WTC11 (cell line): ENCODE results near the gene OR2W3. TPM values are rescaled to one million over a fixed set of nuclear protein-coding genes. Genes with fewer than 3 reads are reported as not detected.

Experiments used
- ATAC-seq: fragments of 200-7000 bp; cut with Tn5 transposase; 2 replicates; pipeline ENCODE4 v1.10.0; 2021; ENCODE audit warnings: mild to moderate bottlenecking, moderate library complexity
- CTCF ChIA-PET: fragments of 300-600 bp; sonication (Branson Sonifier 250); formaldehyde crosslinking; loops from one replicate; lab custom pipeline; 2021; ENCODE audit warnings: antibody characterized with exemption; lab: Charles Lee
- POLR2A ChIA-PET: fragments of 350-600 bp; sonication (Branson Sonifier 250); formaldehyde crosslinking; loops from one replicate; lab custom pipeline; 2021; ENCODE audit warnings: antibody characterized with exemption; lab: Charles Lee
- DNase-seq: peaks from one replicate; pipeline ENCODE4 v3.0.0; 2021; ENCODE audit warnings: low spot score
- H3K27ac Mint-ChIP-seq: 2 replicates; pipeline ENCODE4 v1.8.0; 2021; ENCODE audit warnings: mixed read lengths
- H3K27me3 Mint-ChIP-seq: 2 replicates; pipeline ENCODE4 v1.8.0; 2021; ENCODE audit warnings: low read depth, mild to moderate bottlenecking, moderate library complexity, mixed read lengths
- H3K36me3 Mint-ChIP-seq: 2 replicates; pipeline ENCODE4 v1.8.0; 2021; ENCODE audit warnings: mixed read lengths
- H3K4me1 Mint-ChIP-seq: 2 replicates; pipeline ENCODE4 v1.8.0; 2022; ENCODE audit warnings: mixed read lengths
- H3K4me3 Mint-ChIP-seq: 2 replicates; pipeline ENCODE4 v1.8.0; 2021; ENCODE audit warnings: mild to moderate bottlenecking, moderate library complexity, mixed read lengths
- H3K9me3 Mint-ChIP-seq: 2 replicates; pipeline ENCODE4 v1.8.0; 2021; ENCODE audit warnings: mixed read lengths
- ATF1 ChIP-seq: sonication (generic); formaldehyde crosslinking; IDR thresholded peaks from 2 replicates; pipeline ENCODE4 v1.8.1; 2023; ENCODE audit warnings: mild to moderate bottlenecking, moderate library complexity, missing genetic modification reagents
- CBFB ChIP-seq: sonication (generic); formaldehyde crosslinking; IDR thresholded peaks from 2 replicates; pipeline ENCODE4 v1.8.1; 2022; ENCODE audit warnings: mild to moderate bottlenecking, low read depth, missing genetic modification reagents
- FOXP4 ChIP-seq: sonication (generic); formaldehyde crosslinking; IDR thresholded peaks from 2 replicates; pipeline ENCODE4 v1.8.0; 2022; ENCODE audit warnings: mild to moderate bottlenecking, missing genetic modification reagents
- GABPB1 ChIP-seq: sonication (generic); formaldehyde crosslinking; IDR thresholded peaks from 2 replicates; pipeline ENCODE4 v1.8.1; 2023; ENCODE audit warnings: mild to moderate bottlenecking, missing genetic modification reagents
- JAZF1 ChIP-seq: fragments of 250-450 bp; sonication (Bioruptor Pico); IDR thresholded peaks from 2 replicates; pipeline ENCODE4 v1.9.0; 2021; ENCODE audit warnings: moderate library complexity, mild to moderate bottlenecking, inconsistent platforms
- NFATC4 ChIP-seq: fragments of 250-450 bp; sonication (Bioruptor Pico); IDR thresholded peaks from 2 replicates; pipeline ENCODE4 v1.9.0; 2021; ENCODE audit warnings: mild to moderate bottlenecking
- NR1H2 ChIP-seq: sonication (generic); formaldehyde crosslinking; IDR thresholded peaks from 2 replicates; pipeline ENCODE4 v1.9.0; 2021; ENCODE audit warnings: mild to moderate bottlenecking, moderate library complexity, missing genetic modification reagents
- NR3C1 ChIP-seq: sonication (generic); formaldehyde crosslinking; conservative IDR thresholded peaks from 2 replicates; pipeline ENCODE4 v1.8.1; 2023; ENCODE audit warnings: low read depth, mild to moderate bottlenecking, missing genetic modification reagents
- RORB ChIP-seq: fragments of 250-450 bp; sonication (Bioruptor Pico); IDR thresholded peaks from 2 replicates; pipeline ENCODE4 v1.9.0; 2021; ENCODE audit warnings: mild to moderate bottlenecking
- SOX15 ChIP-seq: fragments of 250-450 bp; sonication (Bioruptor Pico); IDR thresholded peaks from 2 replicates; pipeline ENCODE4 v1.9.0; 2021; ENCODE audit warnings: mild to moderate bottlenecking
- SP1 ChIP-seq: sonication (generic); formaldehyde crosslinking; conservative IDR thresholded peaks from 2 replicates; pipeline ENCODE4 v1.8.1; 2022; ENCODE audit warnings: missing genetic modification reagents
- TEAD1 ChIP-seq: sonication (generic); formaldehyde crosslinking; IDR thresholded peaks from 2 replicates; pipeline ENCODE4 v1.8.0; 2022; ENCODE audit warnings: mild to moderate bottlenecking, missing genetic modification reagents
- ZBTB21 ChIP-seq: sonication (generic); formaldehyde crosslinking; IDR thresholded peaks from 2 replicates; pipeline ENCODE4 v1.8.1; 2023; ENCODE audit warnings: mild to moderate bottlenecking, missing genetic modification reagents, borderline replicate concordance
- ZBTB43 ChIP-seq: sonication (generic); formaldehyde crosslinking; IDR thresholded peaks from 2 replicates; pipeline ENCODE4 v1.8.1; 2023; ENCODE audit warnings: mild to moderate bottlenecking, missing genetic modification reagents
- ZMAT4 ChIP-seq: fragments of 250-450 bp; sonication (Bioruptor Pico); IDR thresholded peaks from 2 replicates; pipeline ENCODE4 v1.9.0; 2021; ENCODE audit warnings: mild to moderate bottlenecking
- ZNF121 ChIP-seq: sonication (generic); formaldehyde crosslinking; IDR thresholded peaks from 2 replicates; pipeline ENCODE4 v1.8.0; 2023; ENCODE audit warnings: missing genetic modification reagents
- ZNF263 ChIP-seq: sonication (generic); formaldehyde crosslinking; IDR thresholded peaks from 2 replicates; pipeline ENCODE4 v1.8.1; 2022; ENCODE audit warnings: low read depth, mild to moderate bottlenecking, moderate library complexity, missing genetic modification reagents
- ZNF532 ChIP-seq: fragments of 250-450 bp; sonication (Bioruptor Pico); IDR thresholded peaks from 2 replicates; pipeline ENCODE4 v1.9.0; 2021; ENCODE audit warnings: mild to moderate bottlenecking, borderline replicate concordance
- total RNA-seq: library from RNA; stranded (reverse); gene quantifications from 3 replicates; pipeline ENCODE4 v1.2.3, GENCODE V29; 2021
- TF ChIP-seq, protein P1 (sequence below): fragments of 250-450 bp; sonication (Bioruptor Pico); IDR thresholded peaks from 2 replicates; pipeline ENCODE4 v1.8.0; 2021; ENCODE audit warnings: mild to moderate bottlenecking
- TF ChIP-seq, protein P2 (sequence below): sonication (generic); formaldehyde crosslinking; IDR thresholded peaks from 2 replicates; pipeline ENCODE4 v1.8.1; 2022; ENCODE audit warnings: low read depth, mild to moderate bottlenecking, moderate library complexity, missing genetic modification reagents, borderline replicate concordance
- TF ChIP-seq, protein P3 (sequence below): fragments of 250-450 bp; sonication (Bioruptor Pico); IDR thresholded peaks from 2 replicates; pipeline ENCODE4 v1.9.0; 2021; ENCODE audit warnings: mild to moderate bottlenecking

Gene OR2W3
- total RNA-seq, 1 experiment from 2014 or later = 0.17 TPM

DNA sequence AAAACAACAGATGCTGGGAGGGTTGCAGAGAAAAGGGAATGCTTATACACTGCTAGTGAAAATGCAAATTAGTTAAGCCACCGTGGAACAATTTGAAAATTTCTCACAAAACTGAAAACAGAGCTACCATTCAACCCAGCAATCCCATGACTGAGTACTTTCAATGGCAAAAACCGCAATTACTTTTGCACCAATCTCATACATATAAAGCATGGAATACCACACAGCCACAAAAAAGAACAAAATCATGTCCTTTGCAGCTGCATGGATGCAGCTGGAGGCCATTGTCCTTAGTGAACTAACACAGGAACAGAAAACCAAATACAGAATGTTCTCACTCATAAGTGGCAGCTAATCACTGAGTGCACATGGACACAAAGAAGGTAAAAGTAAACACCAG, 18.4 kb downstream of the OR2W3 start (continued):
- no peak for TF ChIP-seq ZNF532 (CRISPR knock-in tag)

DNA sequence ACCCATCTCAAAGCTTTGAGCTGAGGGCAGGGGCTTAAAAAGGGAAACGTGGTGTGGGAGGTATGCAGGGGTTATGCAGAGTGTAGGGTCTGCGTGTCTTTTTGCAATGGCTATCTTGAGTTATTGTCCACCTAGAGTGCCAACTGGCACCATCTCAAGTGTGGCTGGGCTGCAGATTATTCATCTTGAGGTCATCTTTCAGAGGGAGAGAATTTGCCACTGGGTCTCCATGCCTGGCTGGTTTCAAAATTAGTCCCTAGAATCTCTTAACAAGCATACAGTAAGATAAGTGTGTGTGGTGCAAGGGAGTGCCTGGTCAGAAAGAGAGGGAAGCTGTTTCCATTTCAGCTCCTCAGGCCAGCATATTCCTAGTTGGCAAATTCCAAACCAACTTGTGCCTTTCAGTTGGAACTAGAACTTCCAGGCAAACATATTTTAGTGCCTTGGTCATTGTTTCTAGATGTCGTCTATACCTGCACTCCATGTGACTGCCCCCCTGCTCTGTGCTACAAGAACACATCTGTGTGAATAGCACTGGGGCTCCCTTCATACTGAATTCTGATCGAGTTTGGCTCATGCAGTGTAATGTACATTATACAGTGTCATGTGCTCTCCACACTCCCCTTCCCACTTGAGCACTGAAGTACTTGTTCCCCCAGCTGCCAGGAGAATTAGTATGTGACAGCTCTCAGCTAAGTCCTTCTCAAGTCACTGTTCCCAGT, 19.7 kb downstream of the OR2W3 start:
- Mint-ChIP-seq H3K36me3 (peaks cover 28% of the 10 kb centered on the region), H3K9me3 (peaks cover 59% of the 10 kb centered on the region), H3K27me3 (no peaks in the 10 kb centered on the region)
- TF ChIP-seq TEAD1 = no peak
- TF ChIP-seq, protein P1, sequence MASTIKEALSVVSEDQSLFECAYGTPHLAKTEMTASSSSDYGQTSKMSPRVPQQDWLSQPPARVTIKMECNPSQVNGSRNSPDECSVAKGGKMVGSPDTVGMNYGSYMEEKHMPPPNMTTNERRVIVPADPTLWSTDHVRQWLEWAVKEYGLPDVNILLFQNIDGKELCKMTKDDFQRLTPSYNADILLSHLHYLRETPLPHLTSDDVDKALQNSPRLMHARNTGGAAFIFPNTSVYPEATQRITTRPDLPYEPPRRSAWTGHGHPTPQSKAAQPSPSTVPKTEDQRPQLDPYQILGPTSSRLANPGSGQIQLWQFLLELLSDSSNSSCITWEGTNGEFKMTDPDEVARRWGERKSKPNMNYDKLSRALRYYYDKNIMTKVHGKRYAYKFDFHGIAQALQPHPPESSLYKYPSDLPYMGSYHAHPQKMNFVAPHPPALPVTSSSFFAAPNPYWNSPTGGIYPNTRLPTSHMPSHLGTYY (CRISPR knock-in tag) = no peak
- no peak for TF ChIP-seq RORB
- TF ChIP-seq SP1 = no peak
- TF ChIP-seq GABPB1 (CRISPR knock-in tag) = no peak
- TF ChIP-seq ZBTB21 (CRISPR knock-in tag) = no peak
- TF ChIP-seq NFATC4 (CRISPR knock-in tag) = no peak
- TF ChIP-seq NR1H2 (CRISPR knock-in tag) = no peak
- no peak for TF ChIP-seq SOX15 (CRISPR knock-in tag)
- TF ChIP-seq ZNF263 (CRISPR knock-in tag) = no peak
- no peak for TF ChIP-seq ZMAT4 (CRISPR knock-in tag)
- TF ChIP-seq JAZF1 = no peak
- TF ChIP-seq, all 79 proteins: peak for 0
- Mint-ChIP-seq H3K4me3 (no peak overlapping the region), H3K27ac (no peak overlapping the region), H3K4me1 (no peaks in the 10 kb centered on the region)
- ATAC-seq (no peak), DNase-seq (no peak)
- CTCF ChIA-PET = no interaction called here
- POLR2A ChIA-PET = no interaction called here

DNA sequence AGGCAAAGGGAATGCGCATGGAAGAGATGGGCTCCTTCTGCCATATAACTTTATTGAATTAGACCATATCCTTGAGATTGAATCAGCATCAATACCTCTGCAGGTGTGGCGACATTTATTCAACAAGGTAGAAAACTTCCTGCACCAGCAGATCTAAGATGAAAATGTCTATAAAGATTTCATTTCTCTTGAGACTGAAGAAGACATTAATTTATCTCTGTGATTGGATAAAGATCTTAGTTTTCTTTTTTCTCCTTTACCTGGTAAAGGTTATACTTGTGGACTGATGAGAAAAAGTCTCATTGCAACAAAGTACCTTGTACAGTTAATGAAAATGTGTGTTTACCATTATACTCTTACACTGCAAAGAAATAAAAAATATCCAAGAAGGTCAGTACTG, 24.6 kb downstream of the OR2W3 start, which contains the start of gene OR2T8:
Gene OR2T8, plus strand, starts transcription at position 301 of the 400 bp plus-strand sequence. CDS start 766 bp downstream, outside the sequence.
- Mint-ChIP-seq H3K4me1 (0 out of 2 replicates have a peak, but pooled peaks cover 3% of the 10 kb centered on the region), H3K9me3 (peaks cover 44% of the 10 kb centered on the region), H3K27me3 (peaks cover 3% of the 10 kb centered on the region), H3K4me3 (no peak within 1 kb of the TSS), H3K36me3 (peaks cover 14% of the 10 kb centered on the region; the same call in 1 of the 2 replicates), H3K27ac (no peak within 1 kb of the TSS)
- no peak for ATAC-seq
- CTCF ChIA-PET = no interaction called here
- DNase-seq = no peak
- POLR2A ChIA-PET = no interaction called here
- no peak for TF ChIP-seq NR3C1 (CRISPR knock-in tag)
- TF ChIP-seq ZNF121 = no peak
- no peak for TF ChIP-seq CBFB
- TF ChIP-seq, protein P2, sequence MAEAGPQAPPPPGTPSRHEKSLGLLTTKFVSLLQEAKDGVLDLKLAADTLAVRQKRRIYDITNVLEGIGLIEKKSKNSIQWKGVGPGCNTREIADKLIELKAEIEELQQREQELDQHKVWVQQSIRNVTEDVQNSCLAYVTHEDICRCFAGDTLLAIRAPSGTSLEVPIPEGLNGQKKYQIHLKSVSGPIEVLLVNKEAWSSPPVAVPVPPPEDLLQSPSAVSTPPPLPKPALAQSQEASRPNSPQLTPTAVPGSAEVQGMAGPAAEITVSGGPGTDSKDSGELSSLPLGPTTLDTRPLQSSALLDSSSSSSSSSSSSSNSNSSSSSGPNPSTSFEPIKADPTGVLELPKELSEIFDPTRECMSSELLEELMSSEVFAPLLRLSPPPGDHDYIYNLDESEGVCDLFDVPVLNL = no peak
- TF ChIP-seq FOXP4 (CRISPR knock-in tag) = no peak
- no peak for TF ChIP-seq SOX15 (CRISPR knock-in tag)
- TF ChIP-seq ATF1 (CRISPR knock-in tag) = no peak
- TF ChIP-seq ZBTB43 (CRISPR knock-in tag) = no peak
- TF ChIP-seq, protein P3, sequence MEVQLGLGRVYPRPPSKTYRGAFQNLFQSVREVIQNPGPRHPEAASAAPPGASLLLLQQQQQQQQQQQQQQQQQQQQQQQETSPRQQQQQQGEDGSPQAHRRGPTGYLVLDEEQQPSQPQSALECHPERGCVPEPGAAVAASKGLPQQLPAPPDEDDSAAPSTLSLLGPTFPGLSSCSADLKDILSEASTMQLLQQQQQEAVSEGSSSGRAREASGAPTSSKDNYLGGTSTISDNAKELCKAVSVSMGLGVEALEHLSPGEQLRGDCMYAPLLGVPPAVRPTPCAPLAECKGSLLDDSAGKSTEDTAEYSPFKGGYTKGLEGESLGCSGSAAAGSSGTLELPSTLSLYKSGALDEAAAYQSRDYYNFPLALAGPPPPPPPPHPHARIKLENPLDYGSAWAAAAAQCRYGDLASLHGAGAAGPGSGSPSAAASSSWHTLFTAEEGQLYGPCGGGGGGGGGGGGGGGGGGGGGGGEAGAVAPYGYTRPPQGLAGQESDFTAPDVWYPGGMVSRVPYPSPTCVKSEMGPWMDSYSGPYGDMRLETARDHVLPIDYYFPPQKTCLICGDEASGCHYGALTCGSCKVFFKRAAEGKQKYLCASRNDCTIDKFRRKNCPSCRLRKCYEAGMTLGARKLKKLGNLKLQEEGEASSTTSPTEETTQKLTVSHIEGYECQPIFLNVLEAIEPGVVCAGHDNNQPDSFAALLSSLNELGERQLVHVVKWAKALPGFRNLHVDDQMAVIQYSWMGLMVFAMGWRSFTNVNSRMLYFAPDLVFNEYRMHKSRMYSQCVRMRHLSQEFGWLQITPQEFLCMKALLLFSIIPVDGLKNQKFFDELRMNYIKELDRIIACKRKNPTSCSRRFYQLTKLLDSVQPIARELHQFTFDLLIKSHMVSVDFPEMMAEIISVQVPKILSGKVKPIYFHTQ = no peak
- no peak for TF ChIP-seq GABPB1 (CRISPR knock-in tag)
